DND-41 (cell line): ENCODE measurements around the gene RRAGB.

ENCODE experiments used
- CTCF ChIP-seq: IDR thresholded peaks from 2 replicates; pipeline ENCODE4 v1.5.1; 2012; ENCODE audit warnings: borderline replicate concordance, low read length, moderate library complexity, mild to moderate bottlenecking; ENCODE audit not compliant: poor library complexity, severe bottlenecking; ENCODE audit errors: extremely low read depth
- EZH2 ChIP-seq: IDR thresholded peaks from 3 replicates; pipeline ENCODE4 v1.6.1; 2012; ENCODE audit warnings: borderline replicate concordance, low read depth, mild to moderate bottlenecking, moderate library complexity, low read length, inconsistent platforms; ENCODE audit not compliant: severe bottlenecking

- TF ChIP-seq CTCF (no peak), EZH2 (no peak)
These were observed 60.0 kb downstream of the RRAGB start for GRCh38 chrX:55777596-55777995.
